ENCODE results near the gene KCNQ4. TPM values are rescaled to one million over a fixed set of nuclear protein-coding genes. Genes with fewer than 3 reads are reported as not detected.

The KCNQ4 gene
- total RNA-seq, 1 experiment from 2014 or later = 0.81 TPM

DNA sequence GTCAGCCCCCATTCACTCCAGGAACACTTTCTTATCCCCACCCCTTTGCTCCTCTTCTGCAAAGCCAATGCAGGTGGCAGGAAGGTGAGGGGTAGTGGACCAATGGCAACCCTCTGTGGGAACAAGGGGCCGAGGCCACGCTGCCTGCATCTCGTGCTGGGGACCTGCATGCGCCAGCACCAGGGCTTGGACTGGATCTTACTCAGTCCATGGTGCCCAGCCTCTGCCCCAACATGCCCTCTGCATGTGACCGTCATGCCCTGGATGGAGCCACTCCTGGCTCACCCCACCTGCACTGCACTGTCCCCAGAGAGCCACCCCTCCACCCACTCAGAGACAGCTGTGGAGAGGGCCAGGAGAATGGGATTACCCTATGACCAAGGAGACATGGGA is 56.4 kb downstream of the KCNQ4 start:
- no peaks in the 10 kb centered on the region for H4K20me1 ChIP-seq (ENCODE audit: insufficient read depth)
- no peak overlapping the region for H2AFZ ChIP-seq
- CTCF ChIA-PET = no interaction called here
- H3K27me3 ChIP-seq (ENCODE audit: insufficient read depth, low read depth) = no peaks in the 10 kb centered on the region
- TF ChIP-seq EZH2 (IDR thresholded peaks at IDR 0.05; ENCODE audit: low read depth) (no peak), CTCF (conservative IDR thresholded peaks at IDR 0.05) (no peak)
- H3K9me2 ChIP-seq (ENCODE audit: insufficient read depth) = no peaks in the 10 kb centered on the region
- H3K4me2 ChIP-seq = no peak overlapping the region
- H3K4me3 ChIP-seq = no peak overlapping the region
- intact Hi-C loops (cut with micrococcal nuclease; ENCODE audit: unreplicated experiment) = loop anchor here (10.0 kb wide), 1 partner anchor 405 kb away; the partner anchor contains the start of gene SCMH1
- no peaks in the 10 kb centered on the region for H3F3A ChIP-seq (ENCODE audit: insufficient read depth, low read depth)
- H3K36me3 ChIP-seq (ENCODE audit: low read depth) = no peaks in the 10 kb centered on the region
- H3K9me3 ChIP-seq (ENCODE audit: insufficient read depth, low read depth) = no peaks in the 10 kb centered on the region
- H3K79me2 ChIP-seq (ENCODE audit: low read depth) = no peaks in the 10 kb centered on the region
- H3K27ac ChIP-seq = no peak overlapping the region
- no peaks in the 10 kb centered on the region; the same call in 1 of the 2 replicates for H3K4me1 ChIP-seq (replicated peaks; ENCODE audit: insufficient read depth)
- BruUV-seq (replicated peaks) = no TSS peak
- POLR2A ChIA-PET (ENCODE audit: unreplicated experiment) = no interaction called here
- DNase-seq = no peak

- no peak overlapping the region for H3K4me2 ChIP-seq
- no TSS peak for BruUV-seq (replicated peaks)
- intact Hi-C loops (cut with micrococcal nuclease; ENCODE audit: unreplicated experiment) = loop anchor here (10.0 kb wide), 1 partner anchor 404 kb away; the partner anchor contains the start of gene SCMH1
These were observed 57.1 kb downstream of the KCNQ4 start for GRCh38 chr1:40840526-40841323.

DNA sequence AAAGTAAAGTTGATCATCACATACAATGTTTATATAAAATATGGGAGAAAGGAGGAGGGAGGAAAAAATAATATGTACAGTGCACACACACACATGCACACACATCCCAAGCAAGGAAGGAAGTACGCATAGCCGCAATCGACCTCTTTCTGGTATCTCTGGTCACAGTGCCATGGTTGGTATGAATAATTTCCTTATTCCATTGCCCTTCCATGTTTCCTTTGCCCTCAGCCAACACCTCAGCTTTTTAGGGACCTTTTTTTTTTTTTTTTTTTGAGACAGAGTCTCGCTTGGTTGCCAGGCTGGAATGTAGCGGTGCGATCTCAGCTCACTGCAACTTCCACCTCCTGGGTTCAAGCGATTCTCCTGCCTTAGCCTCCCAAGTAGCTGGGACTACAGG is 58.0 kb downstream of the KCNQ4 start:
- intact Hi-C loops (cut with micrococcal nuclease; ENCODE audit: unreplicated experiment) = loop anchor here (10.0 kb wide), 1 partner anchor 403 kb away; the partner anchor contains the start of gene SCMH1

More at GRCh38 chr1:40840526-40841323, 57.1 kb downstream of the KCNQ4 start:
- TF ChIP-seq EZH2 (IDR thresholded peaks at IDR 0.05; ENCODE audit: low read depth) (no peak), CTCF (conservative IDR thresholded peaks at IDR 0.05) (no peak)
- H3K4me3 ChIP-seq = no peak overlapping the region
- POLR2A ChIA-PET (ENCODE audit: unreplicated experiment) = no interaction called here
- no peaks in the 10 kb centered on the region for H3K9me2 ChIP-seq (ENCODE audit: insufficient read depth)
- H2AFZ ChIP-seq = no peak overlapping the region
- no peak for DNase-seq
- H3K36me3 ChIP-seq (ENCODE audit: low read depth) = no peaks in the 10 kb centered on the region
- no peaks in the 10 kb centered on the region for H3K4me1 ChIP-seq (replicated peaks; ENCODE audit: insufficient read depth)
- H3K27me3 ChIP-seq (ENCODE audit: insufficient read depth, low read depth) = no peaks in the 10 kb centered on the region
- no peak overlapping the region for H3K27ac ChIP-seq
- CTCF ChIA-PET = no interaction called here
- no peaks in the 10 kb centered on the region for H3F3A ChIP-seq (ENCODE audit: insufficient read depth, low read depth)
- H3K9me3 ChIP-seq (ENCODE audit: insufficient read depth, low read depth) = no peaks in the 10 kb centered on the region
- no peaks in the 10 kb centered on the region for H3K79me2 ChIP-seq (ENCODE audit: low read depth)
- no peaks in the 10 kb centered on the region for H4K20me1 ChIP-seq (ENCODE audit: insufficient read depth)

More for the DNA sequence above, 58.0 kb downstream of the KCNQ4 start:
- Histone ChIP-seq H3K79me2 (ENCODE audit: low read depth) (no peaks in the 10 kb centered on the region), H3F3A (ENCODE audit: insufficient read depth, low read depth) (no peaks in the 10 kb centered on the region), H4K20me1 (ENCODE audit: insufficient read depth) (no peaks in the 10 kb centered on the region), H3K27ac (no peak overlapping the region), H3K4me2 (no peak overlapping the region), H3K9me3 (ENCODE audit: insufficient read depth, low read depth) (no peaks in the 10 kb centered on the region), H3K4me3 (no peak overlapping the region), H3K27me3 (ENCODE audit: insufficient read depth, low read depth) (no peaks in the 10 kb centered on the region), H3K9me2 (ENCODE audit: insufficient read depth) (no peaks in the 10 kb centered on the region), H3K4me1 (replicated peaks; ENCODE audit: insufficient read depth) (no peaks in the 10 kb centered on the region), H3K36me3 (ENCODE audit: low read depth) (no peaks in the 10 kb centered on the region), H2AFZ (no peak overlapping the region)
- BruUV-seq (replicated peaks) = no TSS peak
- ChIA-PET CTCF (no interaction called here), POLR2A (ENCODE audit: unreplicated experiment) (interaction anchor here (0.6 kb wide), 1 partner anchor 176 kb away, joined by 4 read pairs; the partner anchor contains the start of gene RIMS3)
- no peak for DNase-seq
- TF ChIP-seq EZH2 (IDR thresholded peaks at IDR 0.05; ENCODE audit: low read depth) = no peak
- TF ChIP-seq CTCF (conservative IDR thresholded peaks at IDR 0.05) = no peak

All from PC-9 (cell line).